HL-60 (cell line): ENCODE results near the gene SLC6A6.

ENCODE experiments used
- DNase-seq, 2 experiments: peaks; one replicate each; pipeline ENCODE4 v3.0.0-alpha.2; 2010 to 2020; ENCODE audit warnings: low read depth in 1 of 2, low spot score in 1 of 2
- H3K27ac ChIP-seq: fragments of 250-450 bp; sonication (Bioruptor Pico); replicated peaks from 2 replicates; pipeline ENCODE4 v1.5.1; 2020; ENCODE audit warnings: mild to moderate bottlenecking, moderate library complexity
- H3K27me3 ChIP-seq: fragments of 250-450 bp; sonication (Bioruptor Pico); 2 replicates; pipeline ENCODE4 v1.5.1; 2021; ENCODE audit warnings: mild to moderate bottlenecking, moderate library complexity; ENCODE audit not compliant: insufficient read depth, poor library complexity, severe bottlenecking
- H3K4me3 ChIP-seq: replicated peaks from 2 replicates; pipeline ENCODE4 v1.5.1; 2011; ENCODE audit warnings: mild to moderate bottlenecking, control low read depth, low read length; ENCODE audit not compliant: insufficient read depth
- GABPA ChIP-seq: IDR thresholded peaks from 2 replicates; pipeline ENCODE4 v1.6.1; 2012; ENCODE audit warnings: low read depth
- POLR2AphosphoS5 ChIP-seq: IDR thresholded peaks from 2 replicates; pipeline ENCODE4 v1.6.1; 2012; ENCODE audit warnings: low read depth
- SPI1 ChIP-seq: IDR thresholded peaks from 2 replicates; pipeline ENCODE4 v1.6.1; 2012; ENCODE audit warnings: low read depth, mild to moderate bottlenecking, borderline replicate concordance
- TF ChIP-seq, protein P1 (sequence below): IDR thresholded peaks from 2 replicates; pipeline ENCODE4 v1.6.1; 2012; ENCODE audit warnings: low read depth; ENCODE audit not compliant: insufficient replicate concordance
- TF ChIP-seq, protein P2 (sequence below): IDR thresholded peaks from one replicate; pipeline ENCODE4 v1.5.1; 2011; ENCODE audit warnings: low read length, control low read depth, inconsistent platforms; ENCODE audit not compliant: insufficient read depth

The SLC6A6 gene

DNA sequence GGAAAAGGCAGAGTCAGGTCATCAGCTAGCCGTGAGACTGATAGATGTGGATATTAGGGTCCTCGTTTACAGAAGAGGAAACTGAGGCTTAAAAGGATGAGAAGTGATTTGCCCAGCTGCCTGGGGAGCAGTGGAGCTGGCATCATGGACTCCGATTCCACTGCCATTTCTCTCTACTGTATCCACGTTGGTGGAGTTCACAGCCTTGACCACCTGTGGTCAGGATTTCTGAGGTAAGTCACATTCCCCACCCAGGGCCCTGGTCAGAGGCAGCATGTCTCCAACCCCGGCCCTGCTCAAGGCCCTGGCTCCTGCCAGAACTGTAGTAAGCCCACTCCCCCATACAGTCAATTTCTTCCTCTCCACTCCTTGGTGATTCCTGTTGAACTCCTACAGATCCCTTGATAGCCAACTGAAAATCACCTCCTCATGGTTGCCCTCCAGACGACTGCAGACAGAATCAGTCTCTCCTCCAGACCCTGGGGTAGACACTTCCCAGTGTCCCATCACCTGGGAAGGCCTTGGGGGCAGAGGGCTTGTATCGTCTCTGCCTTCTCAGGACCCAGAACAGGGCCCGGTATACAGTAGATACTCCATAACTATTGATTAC lies 41.2 kb upstream of the SLC6A6 start:
- no peak overlapping the region for H3K4me3 ChIP-seq
- no peaks in the 10 kb centered on the region for H3K27me3 ChIP-seq
- TF ChIP-seq, protein P1, sequence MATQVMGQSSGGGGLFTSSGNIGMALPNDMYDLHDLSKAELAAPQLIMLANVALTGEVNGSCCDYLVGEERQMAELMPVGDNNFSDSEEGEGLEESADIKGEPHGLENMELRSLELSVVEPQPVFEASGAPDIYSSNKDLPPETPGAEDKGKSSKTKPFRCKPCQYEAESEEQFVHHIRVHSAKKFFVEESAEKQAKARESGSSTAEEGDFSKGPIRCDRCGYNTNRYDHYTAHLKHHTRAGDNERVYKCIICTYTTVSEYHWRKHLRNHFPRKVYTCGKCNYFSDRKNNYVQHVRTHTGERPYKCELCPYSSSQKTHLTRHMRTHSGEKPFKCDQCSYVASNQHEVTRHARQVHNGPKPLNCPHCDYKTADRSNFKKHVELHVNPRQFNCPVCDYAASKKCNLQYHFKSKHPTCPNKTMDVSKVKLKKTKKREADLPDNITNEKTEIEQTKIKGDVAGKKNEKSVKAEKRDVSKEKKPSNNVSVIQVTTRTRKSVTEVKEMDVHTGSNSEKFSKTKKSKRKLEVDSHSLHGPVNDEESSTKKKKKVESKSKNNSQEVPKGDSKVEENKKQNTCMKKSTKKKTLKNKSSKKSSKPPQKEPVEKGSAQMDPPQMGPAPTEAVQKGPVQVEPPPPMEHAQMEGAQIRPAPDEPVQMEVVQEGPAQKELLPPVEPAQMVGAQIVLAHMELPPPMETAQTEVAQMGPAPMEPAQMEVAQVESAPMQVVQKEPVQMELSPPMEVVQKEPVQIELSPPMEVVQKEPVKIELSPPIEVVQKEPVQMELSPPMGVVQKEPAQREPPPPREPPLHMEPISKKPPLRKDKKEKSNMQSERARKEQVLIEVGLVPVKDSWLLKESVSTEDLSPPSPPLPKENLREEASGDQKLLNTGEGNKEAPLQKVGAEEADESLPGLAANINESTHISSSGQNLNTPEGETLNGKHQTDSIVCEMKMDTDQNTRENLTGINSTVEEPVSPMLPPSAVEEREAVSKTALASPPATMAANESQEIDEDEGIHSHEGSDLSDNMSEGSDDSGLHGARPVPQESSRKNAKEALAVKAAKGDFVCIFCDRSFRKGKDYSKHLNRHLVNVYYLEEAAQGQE: no peak
- no peak for TF ChIP-seq GABPA
- no peak for TF ChIP-seq POLR2AphosphoS5
- TF ChIP-seq, protein P2, sequence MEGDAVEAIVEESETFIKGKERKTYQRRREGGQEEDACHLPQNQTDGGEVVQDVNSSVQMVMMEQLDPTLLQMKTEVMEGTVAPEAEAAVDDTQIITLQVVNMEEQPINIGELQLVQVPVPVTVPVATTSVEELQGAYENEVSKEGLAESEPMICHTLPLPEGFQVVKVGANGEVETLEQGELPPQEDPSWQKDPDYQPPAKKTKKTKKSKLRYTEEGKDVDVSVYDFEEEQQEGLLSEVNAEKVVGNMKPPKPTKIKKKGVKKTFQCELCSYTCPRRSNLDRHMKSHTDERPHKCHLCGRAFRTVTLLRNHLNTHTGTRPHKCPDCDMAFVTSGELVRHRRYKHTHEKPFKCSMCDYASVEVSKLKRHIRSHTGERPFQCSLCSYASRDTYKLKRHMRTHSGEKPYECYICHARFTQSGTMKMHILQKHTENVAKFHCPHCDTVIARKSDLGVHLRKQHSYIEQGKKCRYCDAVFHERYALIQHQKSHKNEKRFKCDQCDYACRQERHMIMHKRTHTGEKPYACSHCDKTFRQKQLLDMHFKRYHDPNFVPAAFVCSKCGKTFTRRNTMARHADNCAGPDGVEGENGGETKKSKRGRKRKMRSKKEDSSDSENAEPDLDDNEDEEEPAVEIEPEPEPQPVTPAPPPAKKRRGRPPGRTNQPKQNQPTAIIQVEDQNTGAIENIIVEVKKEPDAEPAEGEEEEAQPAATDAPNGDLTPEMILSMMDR: no peak
- no peak for TF ChIP-seq SPI1
- no peak for DNase-seq
- H3K27ac ChIP-seq: no peak overlapping the region

DNA sequence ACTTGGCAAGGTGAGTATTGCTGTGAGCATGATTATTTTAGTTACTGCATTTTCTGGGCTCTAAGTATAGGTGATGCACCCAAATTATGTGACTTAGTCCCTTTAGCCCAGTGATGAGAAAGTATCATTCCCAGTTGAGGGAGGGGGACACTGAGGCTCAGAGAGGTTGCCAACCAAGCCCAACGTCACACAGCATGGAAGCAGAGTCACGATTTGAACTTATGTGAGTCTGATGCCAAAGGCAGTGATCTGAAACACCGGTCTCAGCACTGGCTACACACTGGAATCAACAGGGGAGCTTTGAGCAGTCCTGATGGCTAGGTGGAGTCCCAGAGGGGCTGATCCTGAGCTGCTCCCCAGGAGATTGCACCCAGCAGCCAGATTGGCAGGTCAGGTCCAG lies 39.5 kb upstream of the SLC6A6 start:
- no peak overlapping the region for H3K4me3 ChIP-seq
- TF ChIP-seq, protein P1: no peak
- TF ChIP-seq SPI1: no peak
- TF ChIP-seq POLR2AphosphoS5: no peak
- DNase-seq: no peak
- no peak overlapping the region for H3K27ac ChIP-seq
- no peaks in the 10 kb centered on the region for H3K27me3 ChIP-seq

DNA sequence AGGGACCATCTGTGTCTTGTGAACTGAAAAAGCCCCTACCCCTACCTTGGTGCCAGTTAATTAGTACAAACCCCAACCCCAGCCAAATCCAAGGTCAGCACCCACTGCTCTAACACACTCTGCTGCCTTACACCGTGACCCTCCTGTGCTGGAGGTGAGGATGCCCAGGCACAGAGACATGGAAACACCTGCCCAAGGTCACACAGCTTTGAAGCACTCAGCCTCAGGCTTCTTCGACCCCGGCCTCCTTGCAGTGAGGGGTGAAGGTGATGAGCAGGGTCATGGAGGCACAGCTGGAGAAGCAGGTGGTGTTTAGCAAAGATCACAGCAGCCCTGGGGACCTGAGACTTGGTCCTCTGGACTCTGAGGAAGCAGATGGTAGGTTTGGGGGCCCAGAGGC lies 39.0 kb upstream of the SLC6A6 start:
- Histone ChIP-seq H3K27ac (no peak overlapping the region), H3K4me3 (no peak overlapping the region), H3K27me3 (no peaks in the 10 kb centered on the region)
- no peak for TF ChIP-seq POLR2AphosphoS5
- no peak for TF ChIP-seq GABPA
- DNase-seq: no peak

DNA sequence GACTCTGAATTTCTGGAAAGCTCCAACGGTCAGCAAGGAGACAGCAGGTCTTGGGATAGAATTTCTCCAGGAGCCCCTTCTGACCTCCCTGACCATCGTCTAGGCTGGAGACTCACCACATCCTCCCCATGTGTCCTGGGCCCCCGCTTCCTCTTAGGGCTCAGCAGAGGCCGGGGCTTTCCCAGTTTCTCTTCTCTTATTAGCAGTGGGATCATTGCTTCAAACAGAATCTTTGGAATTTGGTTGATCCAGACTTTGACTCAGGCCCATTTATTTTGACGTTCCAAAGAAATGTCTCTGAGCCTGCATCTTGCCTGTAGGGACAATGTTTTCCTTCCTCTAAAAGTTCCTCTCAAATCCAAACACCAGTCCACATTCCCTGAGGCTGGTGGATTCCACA lies 38.4 kb upstream of the SLC6A6 start:
- H3K27me3 ChIP-seq: no peaks in the 10 kb centered on the region
- no peak for DNase-seq
- TF ChIP-seq, protein P2: no peak
- TF ChIP-seq SPI1: no peak
- no peak for TF ChIP-seq POLR2AphosphoS5
- TF ChIP-seq GABPA: no peak
- TF ChIP-seq, protein P1: no peak
- H3K4me3 ChIP-seq: no peak overlapping the region
- no peak overlapping the region for H3K27ac ChIP-seq
